NB4 (cell line): Measurements from ENCODE around the gene ANKRD65.
A peak's percentile ranks its signal among the peaks of the same experiment; 100 is the strongest.
"Not testable (repeated sequence)": the region's sequence is repeated elsewhere in the genome, so short reads cannot be mapped to it uniquely, and the experiment has no call there.

Experiments used
- DNase-seq: peaks from one replicate; pipeline ENCODE4 v3.0.0; 2010; ENCODE audit warnings: low read depth
- H3K4me3 ChIP-seq: one replicate; pipeline ENCODE4 v1.5.1; 2011; ENCODE audit warnings: mild to moderate bottlenecking, low read depth, low read length, moderate library complexity
- MAX ChIP-seq: IDR thresholded peaks from 2 replicates; pipeline ENCODE4 v1.6.1; 2011; ENCODE audit warnings: low read depth, low read length
- MYC ChIP-seq: IDR thresholded peaks from 2 replicates; pipeline ENCODE4 v1.6.1; 2011; ENCODE audit warnings: low read depth, low read length
- POLR2A ChIP-seq: IDR thresholded peaks from 2 replicates; pipeline ENCODE4 v1.6.1; 2011; ENCODE audit warnings: mild to moderate bottlenecking; ENCODE audit not compliant: insufficient read length; ENCODE audit errors: extremely low read depth
- TF ChIP-seq, protein P1 (sequence below): IDR thresholded peaks from one replicate; pipeline ENCODE4 v1.5.1; 2012; ENCODE audit warnings: low read depth, low read length

The ANKRD65 gene

GRCh38 chr1:1406101-1406820 lies 14.8 kb downstream of the ANKRD65 start:
- TF ChIP-seq, protein P1, sequence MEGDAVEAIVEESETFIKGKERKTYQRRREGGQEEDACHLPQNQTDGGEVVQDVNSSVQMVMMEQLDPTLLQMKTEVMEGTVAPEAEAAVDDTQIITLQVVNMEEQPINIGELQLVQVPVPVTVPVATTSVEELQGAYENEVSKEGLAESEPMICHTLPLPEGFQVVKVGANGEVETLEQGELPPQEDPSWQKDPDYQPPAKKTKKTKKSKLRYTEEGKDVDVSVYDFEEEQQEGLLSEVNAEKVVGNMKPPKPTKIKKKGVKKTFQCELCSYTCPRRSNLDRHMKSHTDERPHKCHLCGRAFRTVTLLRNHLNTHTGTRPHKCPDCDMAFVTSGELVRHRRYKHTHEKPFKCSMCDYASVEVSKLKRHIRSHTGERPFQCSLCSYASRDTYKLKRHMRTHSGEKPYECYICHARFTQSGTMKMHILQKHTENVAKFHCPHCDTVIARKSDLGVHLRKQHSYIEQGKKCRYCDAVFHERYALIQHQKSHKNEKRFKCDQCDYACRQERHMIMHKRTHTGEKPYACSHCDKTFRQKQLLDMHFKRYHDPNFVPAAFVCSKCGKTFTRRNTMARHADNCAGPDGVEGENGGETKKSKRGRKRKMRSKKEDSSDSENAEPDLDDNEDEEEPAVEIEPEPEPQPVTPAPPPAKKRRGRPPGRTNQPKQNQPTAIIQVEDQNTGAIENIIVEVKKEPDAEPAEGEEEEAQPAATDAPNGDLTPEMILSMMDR = no peak
- peak; percentile 25; the same call in 1 of the 2 replicates for TF ChIP-seq MYC
- peak; percentile 56 for DNase-seq
- H3K4me3 ChIP-seq = peak overlapping the region; percentile 91

DNA sequence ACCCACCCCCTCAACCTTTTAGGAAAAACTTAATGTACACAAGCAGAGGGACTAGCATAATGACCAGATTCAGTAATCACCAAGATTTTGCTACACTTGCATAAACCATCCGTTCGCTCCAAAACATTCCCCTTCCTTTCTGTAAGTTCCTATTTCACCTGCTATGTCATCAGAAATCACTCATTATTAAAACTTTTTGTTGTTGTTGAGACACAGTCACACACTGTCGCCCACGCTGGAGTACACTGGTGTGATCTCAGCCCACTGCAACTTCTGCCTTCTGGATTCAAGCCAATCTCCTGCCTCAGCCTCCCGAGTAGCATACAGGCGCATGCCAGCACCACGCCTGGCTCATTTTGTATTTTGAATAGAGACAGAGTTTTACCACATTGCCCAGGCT lies 17.4 kb downstream of the ANKRD65 start:
- no peak for DNase-seq
- no peak overlapping the region for H3K4me3 ChIP-seq
- TF ChIP-seq MAX = no peak
- no peak for TF ChIP-seq MYC
- TF ChIP-seq, protein P1 = no peak

- not testable (repeated sequence) for DNase-seq, H3K4me3 ChIP-seq
These were observed 18.1 kb downstream of the ANKRD65 start for GRCh38 chr1:1402901-1403392.

GRCh38 chr1:1402072-1402900 lies 18.8 kb downstream of the ANKRD65 start:
- TF ChIP-seq MYC = no peak
- no peak for TF ChIP-seq POLR2A
- TF ChIP-seq, protein P1 = peak; percentile 71
- H3K4me3 ChIP-seq = no peak overlapping the region
- peak; percentile 69 for DNase-seq

GRCh38 chr1:1401457-1402010 lies 19.5 kb downstream of the ANKRD65 start:
- TF ChIP-seq MAX = no peak
- TF ChIP-seq MYC = no peak
- TF ChIP-seq, protein P1 = no peak
- no peak for TF ChIP-seq POLR2A
- no peak overlapping the region for H3K4me3 ChIP-seq

GRCh38 chr1:1400576-1401456 lies 20.3 kb downstream of the ANKRD65 start:
- no peak for TF ChIP-seq MAX
- H3K4me3 ChIP-seq = peak overlapping the region; percentile 93
- DNase-seq = no peak

More at GRCh38 chr1:1401457-1402010, 19.5 kb downstream of the ANKRD65 start:
- no peak for DNase-seq
